Neural progenitor cell (in vitro differentiated cells): ENCODE data around the gene PDIA6. TPM values are rescaled to one million over a fixed set of nuclear protein-coding genes. Genes with fewer than 3 reads are reported as not detected.

Source experiments
- DNase-seq: peaks from one replicate; pipeline ENCODE4 v3.0.0-alpha.2; 2016; ENCODE audit warnings: low spot score
- H2AFZ ChIP-seq: fragments of 200-600 bp; sonication (generic); replicated peaks from 2 replicates; pipeline ENCODE4 v1.6.1; 2016; ENCODE audit warnings: antibody characterized with exemption
- H3F3A ChIP-seq: fragments of 200-600 bp; sonication (generic); 2 replicates; pipeline ENCODE4 v1.6.1; 2016; ENCODE audit warnings: antibody characterized with exemption, low read depth
- H3K27ac ChIP-seq: fragments of 200-600 bp; sonication (generic); 2 replicates; pipeline ENCODE4 v1.5.1; 2016; ENCODE audit warnings: mild to moderate bottlenecking
- H3K27me3 ChIP-seq: fragments of 200-600 bp; sonication (generic); 2 replicates; pipeline ENCODE4 v1.6.1; 2016; ENCODE audit warnings: mild to moderate bottlenecking, moderate library complexity
- H3K36me3 ChIP-seq: fragments of 200-600 bp; sonication (generic); 2 replicates; pipeline ENCODE4 v1.5.1; 2016
- H3K4me1 ChIP-seq: fragments of 200-600 bp; sonication (generic); 2 replicates; pipeline ENCODE4 v1.6.1; 2016; ENCODE audit warnings: mixed run types
- H3K4me2 ChIP-seq: fragments of 200-600 bp; sonication (generic); 2 replicates; pipeline ENCODE4 v1.6.1; 2016
- H3K4me3 ChIP-seq: fragments of 200-600 bp; sonication (generic); 2 replicates; pipeline ENCODE4 v1.5.1; 2016
- H3K79me2 ChIP-seq: fragments of 200-600 bp; sonication (generic); 2 replicates; pipeline ENCODE4 v1.6.1; 2016; ENCODE audit warnings: low read depth
- H3K9ac ChIP-seq: fragments of 200-600 bp; sonication (generic); 2 replicates; pipeline ENCODE4 v1.6.1; 2016
- H3K9me3 ChIP-seq: fragments of 200-600 bp; sonication (generic); 2 replicates; pipeline ENCODE4 v1.5.1; 2016; ENCODE audit warnings: low read depth
- H4K20me1 ChIP-seq: fragments of 200-600 bp; sonication (generic); 2 replicates; pipeline ENCODE4 v1.6.1; 2016; ENCODE audit warnings: low read depth
- H3K27ac Mint-ChIP-seq: 3 replicates; pipeline ENCODE4 v1.8.0; 2021; ENCODE audit warnings: mixed read lengths
- H3K27me3 Mint-ChIP-seq: 2 replicates; pipeline ENCODE4 v1.8.0; 2022; ENCODE audit warnings: low read depth, mild to moderate bottlenecking, inconsistent platforms, moderate library complexity, mixed read lengths; ENCODE audit not compliant: insufficient read depth
- H3K36me3 Mint-ChIP-seq: 3 replicates; pipeline ENCODE4 v1.8.0; 2021; ENCODE audit warnings: mixed read lengths
- H3K4me1 Mint-ChIP-seq: 3 replicates; pipeline ENCODE4 v1.8.0; 2021; ENCODE audit warnings: mixed read lengths
- H3K4me3 Mint-ChIP-seq: 3 replicates; pipeline ENCODE4 v1.8.0; 2021; ENCODE audit warnings: mild to moderate bottlenecking, moderate library complexity, mixed read lengths
- H3K9me3 Mint-ChIP-seq: 3 replicates; pipeline ENCODE4 v1.8.0; 2020; ENCODE audit warnings: mixed read lengths
- EZH2 ChIP-seq: fragments of 200-600 bp; sonication (generic); IDR thresholded peaks from 2 replicates; pipeline ENCODE4 v1.6.1; 2017; ENCODE audit warnings: antibody characterized with exemption, mild to moderate bottlenecking, moderate library complexity
- EZH2phosphoT487 ChIP-seq: fragments of 200-600 bp; sonication (generic); IDR thresholded peaks from 2 replicates; pipeline ENCODE4 v1.6.1; 2017; ENCODE audit warnings: antibody characterized with exemption
- total RNA-seq: library from RNA; depleted of rRNA; stranded (reverse); fragments of >200 nt; gene quantifications from 2 replicates; pipeline ENCODE4 v1.2.3, GENCODE V29; 2015; ENCODE audit warnings: low replicate concordance
- TF ChIP-seq, protein P1 (sequence below): fragments of 200-600 bp; sonication (generic); IDR thresholded peaks from 2 replicates; pipeline ENCODE4 v1.5.1; 2017; ENCODE audit warnings: antibody characterized with exemption, mild to moderate bottlenecking

PDIA6 gene
- total RNA-seq, 1 donor from 2014 or later, result 381 TPM

DNA sequence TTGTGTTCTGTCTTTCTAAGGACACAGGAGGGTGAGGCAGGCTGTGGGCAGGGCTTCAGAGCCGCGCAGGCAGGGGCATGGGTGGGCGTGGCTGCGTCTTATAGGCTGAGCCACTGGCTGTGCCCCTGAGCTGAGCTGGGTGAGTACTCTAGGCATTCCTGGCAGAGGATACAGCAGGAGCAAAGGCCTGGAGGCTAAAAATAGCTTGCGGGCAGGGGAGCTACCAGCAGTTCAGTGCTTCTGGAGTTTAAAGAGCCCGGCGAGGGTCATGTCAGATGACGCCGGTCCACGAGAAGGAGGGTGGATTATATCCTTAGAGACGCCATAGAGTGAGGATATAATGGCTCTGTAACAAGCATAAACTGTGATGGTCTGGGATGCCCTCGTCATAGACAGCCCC, 31.5 kb upstream of the PDIA6 start:
- Mint-ChIP-seq H3K27ac (peak overlapping the region; percentile 38), H3K4me1 (peaks cover 15% of the 10 kb centered on the region), H3K4me3 (no peak overlapping the region), H3K27me3 (peaks cover 13% of the 10 kb centered on the region), H3K9me3 (peaks cover 24% of the 10 kb centered on the region), H3K36me3 (peaks cover 7% of the 10 kb centered on the region)
- peak overlapping the region; percentile 11 for H3K4me3 ChIP-seq
- peaks cover 7% of the 10 kb centered on the region for H3K4me1 ChIP-seq
- no peaks in the 10 kb centered on the region for H3K9me3 ChIP-seq
- H3K4me2 ChIP-seq, result peak overlapping the region; percentile 68
- peak overlapping the region; percentile 7 for H2AFZ ChIP-seq
- TF ChIP-seq EZH2 (no peak), EZH2phosphoT487 (no peak)
- TF ChIP-seq, protein P1, sequence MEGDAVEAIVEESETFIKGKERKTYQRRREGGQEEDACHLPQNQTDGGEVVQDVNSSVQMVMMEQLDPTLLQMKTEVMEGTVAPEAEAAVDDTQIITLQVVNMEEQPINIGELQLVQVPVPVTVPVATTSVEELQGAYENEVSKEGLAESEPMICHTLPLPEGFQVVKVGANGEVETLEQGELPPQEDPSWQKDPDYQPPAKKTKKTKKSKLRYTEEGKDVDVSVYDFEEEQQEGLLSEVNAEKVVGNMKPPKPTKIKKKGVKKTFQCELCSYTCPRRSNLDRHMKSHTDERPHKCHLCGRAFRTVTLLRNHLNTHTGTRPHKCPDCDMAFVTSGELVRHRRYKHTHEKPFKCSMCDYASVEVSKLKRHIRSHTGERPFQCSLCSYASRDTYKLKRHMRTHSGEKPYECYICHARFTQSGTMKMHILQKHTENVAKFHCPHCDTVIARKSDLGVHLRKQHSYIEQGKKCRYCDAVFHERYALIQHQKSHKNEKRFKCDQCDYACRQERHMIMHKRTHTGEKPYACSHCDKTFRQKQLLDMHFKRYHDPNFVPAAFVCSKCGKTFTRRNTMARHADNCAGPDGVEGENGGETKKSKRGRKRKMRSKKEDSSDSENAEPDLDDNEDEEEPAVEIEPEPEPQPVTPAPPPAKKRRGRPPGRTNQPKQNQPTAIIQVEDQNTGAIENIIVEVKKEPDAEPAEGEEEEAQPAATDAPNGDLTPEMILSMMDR, result no peak
- H3K27me3 ChIP-seq, result no peaks in the 10 kb centered on the region
- peak; percentile 80 for DNase-seq
- H3K79me2 ChIP-seq, result no peaks in the 10 kb centered on the region
- no peaks in the 10 kb centered on the region for H4K20me1 ChIP-seq
- no peak overlapping the region for H3K27ac ChIP-seq
- no peaks in the 10 kb centered on the region for H3K36me3 ChIP-seq
- no peak overlapping the region for H3K9ac ChIP-seq
- H3F3A ChIP-seq, result no peaks in the 10 kb centered on the region

DNA sequence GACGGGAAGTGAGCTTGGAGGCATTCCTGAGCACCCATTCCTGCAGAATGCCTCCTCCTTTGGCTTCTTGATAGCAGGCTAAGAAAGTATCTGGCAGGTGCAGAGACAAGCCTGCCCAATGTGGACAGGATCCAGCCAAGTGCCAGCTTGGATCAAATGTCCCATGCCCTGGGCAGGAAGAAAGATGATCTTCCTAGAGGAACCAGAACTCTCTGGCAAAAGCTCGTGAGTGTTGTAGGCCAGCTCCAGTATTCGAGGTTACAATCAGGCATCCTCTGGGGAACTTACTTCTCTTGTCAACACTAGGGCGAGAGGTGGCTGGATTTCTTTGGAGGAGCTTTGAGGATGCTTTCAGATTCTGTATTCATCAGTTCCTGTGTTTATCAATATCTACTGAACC, 29.9 kb upstream of the PDIA6 start:
- Histone ChIP-seq H3K79me2 (no peaks in the 10 kb centered on the region), H3K36me3 (no peaks in the 10 kb centered on the region), H4K20me1 (no peaks in the 10 kb centered on the region), H3K9ac (no peak overlapping the region), H3K9me3 (no peaks in the 10 kb centered on the region), H3K4me2 (no peak overlapping the region), H3F3A (no peaks in the 10 kb centered on the region), H3K27ac (no peak overlapping the region), H3K4me3 (no peak overlapping the region), H2AFZ (no peak overlapping the region), H3K27me3 (no peaks in the 10 kb centered on the region), H3K4me1 (peaks cover 7% of the 10 kb centered on the region)
- DNase-seq, result no peak
- peaks cover 11% of the 10 kb centered on the region for H3K27me3 Mint-ChIP-seq
- H3K36me3 Mint-ChIP-seq, result peaks cover 7% of the 10 kb centered on the region
- H3K4me1 Mint-ChIP-seq, result peaks cover 17% of the 10 kb centered on the region
- H3K9me3 Mint-ChIP-seq, result peaks cover 27% of the 10 kb centered on the region
- H3K27ac Mint-ChIP-seq, result no peak overlapping the region
- TF ChIP-seq, protein P1, result no peak
- TF ChIP-seq EZH2, result no peak
- TF ChIP-seq EZH2phosphoT487, result no peak
- H3K4me3 Mint-ChIP-seq, result no peak overlapping the region

DNA sequence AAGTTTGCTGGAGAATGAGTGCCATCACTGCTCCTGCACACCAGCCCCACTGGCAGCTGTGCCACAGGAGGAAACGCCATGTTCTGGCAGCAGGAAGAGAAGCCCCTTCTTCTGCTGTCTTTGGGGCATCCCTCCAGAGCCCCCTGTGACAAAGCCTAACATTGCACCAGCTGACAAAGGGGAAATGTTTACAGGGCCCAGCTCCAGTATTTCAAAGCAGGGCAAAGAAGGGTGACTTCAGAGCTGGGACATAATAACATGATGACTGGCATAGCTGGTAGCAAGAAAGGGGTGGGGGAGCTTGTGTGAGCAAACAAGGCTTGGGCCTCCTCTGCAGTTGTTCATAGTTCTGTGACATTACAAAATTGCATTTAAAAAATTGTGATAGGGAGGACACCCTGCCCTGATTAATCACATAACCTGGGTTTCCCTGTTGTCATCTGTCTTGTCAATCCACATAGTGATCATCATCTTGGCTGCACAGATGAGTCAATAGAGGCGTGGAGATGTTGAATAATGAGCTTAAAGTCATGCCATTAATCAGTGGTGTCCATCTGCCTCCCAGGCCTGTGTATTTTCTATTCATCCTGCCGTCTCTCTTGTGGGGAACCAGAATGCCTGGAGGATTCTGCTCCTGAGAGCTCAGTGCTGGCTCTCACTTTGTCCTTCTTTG, 29.1 kb upstream of the PDIA6 start:
- Histone ChIP-seq H3K4me3 (no peak overlapping the region), H3F3A (no peaks in the 10 kb centered on the region), H3K4me1 (peaks cover 7% of the 10 kb centered on the region), H4K20me1 (no peaks in the 10 kb centered on the region), H3K36me3 (no peaks in the 10 kb centered on the region), H3K9me3 (no peaks in the 10 kb centered on the region), H3K27ac (no peak overlapping the region), H3K79me2 (no peaks in the 10 kb centered on the region), H3K4me2 (no peak overlapping the region), H3K27me3 (no peaks in the 10 kb centered on the region), H3K9ac (no peak overlapping the region), H2AFZ (no peak overlapping the region)
- Mint-ChIP-seq H3K36me3 (peaks cover 7% of the 10 kb centered on the region), H3K4me1 (peaks cover 21% of the 10 kb centered on the region), H3K9me3 (peaks cover 27% of the 10 kb centered on the region), H3K27me3 (peaks cover 13% of the 10 kb centered on the region), H3K4me3 (peak overlapping the region; percentile 16), H3K27ac (no peak overlapping the region)
- DNase-seq, result no peak
- TF ChIP-seq EZH2, result no peak
- TF ChIP-seq, protein P1, result no peak
- TF ChIP-seq EZH2phosphoT487, result no peak
